Measurements from ENCODE around the gene WASHC4.
"Not testable (repeated sequence)": the region's sequence is repeated elsewhere in the genome, so short reads cannot be mapped to it uniquely, and the experiment has no call there.

Gene WASHC4

DNA sequence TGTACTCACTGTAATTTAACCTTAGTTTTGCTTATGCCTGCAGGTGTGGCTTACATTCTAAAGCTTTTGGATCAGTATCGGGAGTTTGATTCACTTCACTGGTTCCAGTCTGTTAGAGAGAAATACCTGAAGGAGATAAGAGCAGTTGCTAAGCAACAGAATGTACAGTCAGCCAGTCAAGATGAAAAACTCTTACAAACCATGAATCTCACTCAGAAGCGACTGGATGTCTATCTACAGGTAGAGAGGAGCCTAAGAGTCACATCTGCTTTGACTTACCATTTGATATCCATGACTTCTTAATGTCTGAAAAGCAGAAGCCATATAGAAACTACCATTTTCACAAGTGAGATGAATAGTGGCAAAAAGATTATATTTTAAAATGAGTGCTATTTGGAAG lies 56.5 kb downstream of the WASHC4 start:
- DNase-seq (ENCODE audit: low read depth in 4 of 4, low spot score in 1 of 4): no peak

DNA sequence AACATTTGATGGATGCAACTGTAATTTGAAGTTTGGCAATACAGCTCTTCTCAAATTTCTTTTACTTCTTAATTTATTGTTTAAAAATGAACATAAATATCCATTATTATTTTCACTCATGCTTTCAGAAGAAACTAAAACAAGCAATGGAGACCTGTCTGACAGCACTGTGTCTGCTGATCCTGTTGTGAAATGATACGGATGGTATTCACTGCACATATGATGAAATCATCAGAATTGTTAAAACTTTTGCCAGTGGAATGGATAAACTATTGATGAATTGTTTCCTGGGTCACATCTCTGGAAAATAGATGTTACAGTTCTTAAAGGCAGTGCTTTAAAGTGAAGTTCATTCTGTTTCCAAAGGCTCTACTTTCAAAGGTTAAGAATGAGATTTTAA lies 59.2 kb downstream of the WASHC4 start:
- no peak for DNase-seq (ENCODE audit: low read depth in 4 of 4, low spot score in 1 of 4)

DNA sequence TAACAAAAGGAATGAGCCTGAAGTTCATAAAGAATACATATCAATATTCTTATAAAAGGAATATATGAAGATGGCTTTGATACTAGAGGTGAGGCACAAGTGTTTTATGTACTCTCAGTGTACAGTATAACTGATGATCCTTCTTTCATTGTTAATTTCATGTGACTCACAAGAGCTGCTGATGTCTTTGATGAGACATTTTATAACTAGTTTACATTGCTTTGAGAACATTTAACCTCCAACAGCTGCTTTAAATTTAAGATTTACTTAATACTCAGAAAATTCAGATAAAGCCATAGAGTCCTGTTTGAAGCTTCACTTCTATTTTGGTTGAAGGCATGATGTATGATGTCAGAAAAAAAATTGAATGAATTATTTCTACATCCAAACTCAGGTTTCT lies 59.8 kb downstream of the WASHC4 start:
- no peak for DNase-seq (ENCODE audit: low read depth in 4 of 4, low spot score in 1 of 4)

DNA sequence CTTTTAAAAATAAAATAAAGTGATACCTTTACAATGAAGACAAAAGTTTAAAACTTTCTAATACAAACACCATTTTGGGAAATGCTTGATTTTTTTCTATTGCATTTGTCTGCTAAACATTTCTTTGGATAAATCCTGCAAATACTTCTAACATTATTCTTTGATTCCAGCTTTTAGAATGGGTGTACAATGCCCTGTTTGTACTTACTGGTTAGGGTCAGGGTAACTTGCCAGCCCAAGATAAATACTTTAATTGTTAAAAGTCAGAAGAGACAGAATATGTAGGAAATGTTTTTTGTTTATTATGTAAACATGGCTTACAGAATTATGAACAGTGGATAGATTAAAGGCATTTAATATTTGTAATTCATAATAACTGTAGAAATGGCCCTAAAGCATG lies 60.5 kb downstream of the WASHC4 start:
- no peak for DNase-seq (ENCODE audit: low read depth in 4 of 4, low spot score in 1 of 4)

DNA sequence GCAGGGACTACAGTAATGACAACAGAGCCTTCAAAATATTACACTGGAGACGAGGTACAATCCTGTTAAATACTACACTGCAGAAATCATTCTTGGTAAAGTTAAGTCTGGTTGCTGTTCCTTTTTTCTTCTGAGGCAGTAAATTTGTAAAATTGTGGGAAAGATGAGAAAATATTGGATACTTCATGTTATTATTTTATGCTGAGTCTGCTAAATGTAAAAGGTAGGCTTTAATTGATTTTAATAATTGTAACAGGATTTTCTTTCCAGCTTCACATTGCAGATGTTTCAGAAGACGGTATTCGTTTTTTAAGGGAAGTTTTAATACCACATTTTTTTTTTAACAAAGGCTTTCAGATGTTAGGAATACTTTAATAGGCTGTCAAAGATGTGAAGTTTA lies 62.6 kb downstream of the WASHC4 start:
- DNase-seq (ENCODE audit: low read depth in 4 of 4, low spot score in 1 of 4): no peak

DNA sequence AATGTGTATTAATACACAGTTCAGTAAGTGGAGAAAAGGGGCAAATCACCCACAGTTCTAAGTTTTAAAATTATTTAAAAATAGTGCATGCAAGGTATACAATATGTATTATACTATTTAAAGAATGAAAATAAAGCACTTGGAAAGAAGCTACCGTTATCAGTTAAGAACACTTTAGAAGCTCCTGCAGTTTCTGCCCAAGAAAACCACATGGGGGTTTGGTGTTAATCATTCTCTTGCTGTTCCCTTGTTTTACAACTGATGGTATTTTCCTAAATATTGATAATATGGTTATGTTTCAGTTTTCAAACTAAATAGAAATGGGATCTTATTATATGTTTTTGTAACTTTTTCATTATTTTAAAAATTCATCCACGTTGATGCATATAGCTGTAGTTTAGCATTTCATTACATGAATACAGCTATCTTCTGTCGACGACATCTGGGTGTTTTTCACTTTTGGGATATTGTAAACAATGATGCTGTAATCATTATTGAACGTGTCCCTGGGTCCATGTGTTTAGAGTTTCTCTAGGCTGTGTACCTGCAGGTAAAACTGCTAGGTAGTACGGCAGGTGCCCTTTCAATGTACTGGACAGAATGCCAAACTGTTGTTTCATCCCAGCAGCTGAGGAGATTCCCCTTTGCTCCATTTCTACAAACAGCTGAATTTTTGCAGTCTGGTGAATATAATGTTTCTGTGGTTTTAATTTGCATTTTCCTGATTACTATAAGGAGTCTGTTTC lies 64.3 kb downstream of the WASHC4 start:
- DNase-seq (ENCODE audit: low read depth in 4 of 4, low spot score in 1 of 4): no peak

DNA sequence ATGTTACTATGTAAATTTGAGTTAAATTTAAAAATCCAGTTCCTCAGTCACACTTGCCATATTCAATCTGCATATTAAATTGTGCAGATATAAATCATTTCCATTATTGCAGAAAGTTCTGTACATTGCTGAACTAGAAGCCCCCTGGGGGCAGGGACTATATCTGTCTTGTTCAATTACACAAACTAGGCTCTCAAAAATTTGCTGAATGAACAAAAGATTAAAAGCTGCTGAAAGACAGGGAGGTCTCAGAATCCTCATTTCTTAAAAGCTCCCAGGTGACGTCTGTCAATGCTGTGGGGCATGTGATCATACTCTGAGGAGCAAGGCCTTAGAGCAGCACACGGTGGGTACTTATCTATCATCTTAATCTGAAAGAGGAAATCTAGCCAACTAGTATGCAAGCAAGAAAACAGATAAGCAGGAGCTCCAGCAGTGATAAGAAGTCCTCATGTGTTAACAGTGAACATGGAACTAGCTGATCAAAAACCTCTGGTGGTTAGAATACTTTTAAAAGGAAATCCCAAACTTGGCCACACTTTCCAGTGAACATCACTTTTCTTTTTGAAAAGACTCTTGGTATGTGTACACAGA lies 68.0 kb downstream of the WASHC4 start:
- no peak for DNase-seq (ENCODE audit: low read depth in 4 of 4, low spot score in 1 of 4)

DNA sequence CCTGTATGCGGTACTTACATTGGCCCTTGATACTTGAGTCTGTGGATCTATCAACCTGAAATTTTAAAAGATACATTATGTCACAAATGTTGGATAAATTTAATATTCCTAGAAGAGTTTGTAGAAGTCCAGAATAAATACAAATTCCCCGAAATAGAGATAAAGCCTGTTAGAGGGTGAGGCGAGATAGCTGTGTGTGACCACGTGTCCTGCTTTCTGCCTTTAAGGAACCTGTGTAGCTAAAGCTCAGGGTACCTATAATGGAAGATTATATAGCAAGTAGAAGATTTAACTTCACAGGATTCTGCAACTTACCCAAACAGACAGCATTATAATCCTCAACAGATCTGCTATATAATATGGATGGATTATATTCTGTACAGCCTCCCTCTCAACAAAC lies 69.7 kb downstream of the WASHC4 start:
- DNase-seq (ENCODE audit: low read depth in 4 of 4, low spot score in 1 of 4): no peak

DNA sequence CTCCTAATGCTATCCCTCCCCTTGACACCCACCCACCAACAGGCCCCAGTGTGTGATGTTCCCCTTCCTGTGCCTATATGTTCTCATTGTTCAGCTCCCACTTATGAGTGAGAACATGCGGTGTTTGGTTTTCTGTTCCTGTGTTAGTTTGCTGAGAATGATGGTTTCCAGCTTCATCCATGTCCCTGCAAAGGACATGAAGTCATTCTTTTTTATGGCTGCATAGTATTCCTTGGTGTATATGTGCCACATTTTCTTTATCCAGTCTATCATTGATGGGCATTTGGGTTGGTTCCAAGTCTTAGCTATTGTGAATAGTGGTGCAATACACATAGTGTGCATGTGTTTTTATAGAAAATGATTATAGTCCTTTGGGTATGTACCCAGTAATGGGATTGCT lies 71.6 kb downstream of the WASHC4 start:
- DNase-seq (ENCODE audit: low read depth in 4 of 4, low spot score in 1 of 4): not testable (repeated sequence)

DNA sequence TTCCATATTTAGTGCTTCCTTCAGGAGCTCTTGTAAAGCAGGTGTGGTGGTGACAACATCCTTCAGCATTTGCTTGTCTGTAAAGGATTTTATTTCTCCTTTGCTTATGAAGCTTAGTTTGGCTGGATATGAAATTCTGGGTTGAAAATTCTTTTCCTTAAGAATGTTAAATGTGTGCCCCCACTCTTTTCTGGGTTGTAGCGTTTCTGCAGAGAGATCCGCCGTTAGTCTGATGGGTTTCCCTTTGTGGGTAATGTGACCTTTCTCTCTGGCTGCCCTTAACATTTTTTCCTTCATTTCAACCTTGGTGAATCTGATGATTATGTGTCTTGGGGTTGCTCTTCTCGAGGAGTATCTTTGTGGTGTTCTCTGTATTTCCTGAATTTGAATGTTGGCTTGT lies 75.9 kb downstream of the WASHC4 start:
- DNase-seq (ENCODE audit: low read depth in 4 of 4, low spot score in 1 of 4): not testable (repeated sequence)

DNA sequence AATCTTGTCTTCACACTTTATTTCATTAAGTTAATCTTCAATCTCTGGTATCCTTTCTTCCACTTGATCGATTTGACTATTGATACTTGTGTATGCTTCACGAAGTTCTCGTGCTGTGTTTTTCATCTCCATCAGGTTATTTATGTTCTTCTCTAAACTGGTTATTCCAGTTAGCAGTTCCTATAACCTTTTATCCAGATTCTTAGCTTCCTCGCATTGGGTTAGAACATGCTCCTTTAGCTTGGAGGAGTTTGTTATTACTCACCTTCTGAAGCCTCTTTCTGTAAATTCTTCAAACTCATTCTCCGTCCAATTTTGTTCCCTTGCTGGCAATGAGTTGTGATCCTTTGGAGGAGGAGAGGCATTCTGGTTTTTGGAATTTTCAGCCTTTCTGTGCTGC lies 76.4 kb downstream of the WASHC4 start:
- DNase-seq (ENCODE audit: low read depth in 4 of 4, low spot score in 1 of 4): not testable (repeated sequence)

DNA sequence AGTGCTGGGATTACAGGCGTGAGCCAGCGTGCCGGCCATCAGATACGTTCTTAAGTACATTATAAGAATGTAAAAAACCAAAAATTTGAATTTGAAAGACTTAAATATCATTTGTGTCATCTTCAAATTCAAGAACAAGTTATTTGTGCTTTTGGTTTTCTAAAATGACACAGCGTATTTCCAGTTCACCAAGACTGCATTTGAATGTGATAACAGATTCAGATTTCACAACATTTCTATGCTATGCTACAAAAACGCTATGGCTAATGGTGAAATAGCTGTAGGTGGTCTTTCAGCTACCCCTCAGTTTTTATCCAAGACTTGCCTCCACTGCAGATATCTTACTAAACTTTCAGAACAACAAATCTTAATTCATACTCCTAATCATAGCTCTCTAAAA lies 81.8 kb downstream of the WASHC4 start:
- DNase-seq (ENCODE audit: low read depth in 4 of 4, low spot score in 1 of 4): no peak

DNA sequence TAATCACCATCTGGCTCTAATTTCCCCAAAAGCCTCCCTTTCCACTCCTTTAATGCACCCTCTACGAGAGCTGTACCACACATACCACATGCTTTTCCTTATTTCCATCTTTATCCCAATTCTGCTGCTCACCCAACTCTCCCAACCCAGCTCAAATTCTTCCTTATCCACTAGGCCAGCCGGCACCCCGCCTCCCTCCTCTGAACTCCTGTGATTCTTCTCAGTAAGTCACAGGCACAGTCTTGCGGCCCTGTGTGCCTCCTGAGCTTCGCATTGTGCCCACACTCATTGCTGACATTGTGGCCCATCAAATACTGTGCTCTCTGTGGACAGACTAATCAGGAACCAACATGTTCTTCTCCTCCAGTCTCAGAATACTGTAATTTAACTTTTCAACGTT lies 83.0 kb downstream of the WASHC4 start:
- no peak for DNase-seq (ENCODE audit: low read depth in 4 of 4, low spot score in 1 of 4)

DNA sequence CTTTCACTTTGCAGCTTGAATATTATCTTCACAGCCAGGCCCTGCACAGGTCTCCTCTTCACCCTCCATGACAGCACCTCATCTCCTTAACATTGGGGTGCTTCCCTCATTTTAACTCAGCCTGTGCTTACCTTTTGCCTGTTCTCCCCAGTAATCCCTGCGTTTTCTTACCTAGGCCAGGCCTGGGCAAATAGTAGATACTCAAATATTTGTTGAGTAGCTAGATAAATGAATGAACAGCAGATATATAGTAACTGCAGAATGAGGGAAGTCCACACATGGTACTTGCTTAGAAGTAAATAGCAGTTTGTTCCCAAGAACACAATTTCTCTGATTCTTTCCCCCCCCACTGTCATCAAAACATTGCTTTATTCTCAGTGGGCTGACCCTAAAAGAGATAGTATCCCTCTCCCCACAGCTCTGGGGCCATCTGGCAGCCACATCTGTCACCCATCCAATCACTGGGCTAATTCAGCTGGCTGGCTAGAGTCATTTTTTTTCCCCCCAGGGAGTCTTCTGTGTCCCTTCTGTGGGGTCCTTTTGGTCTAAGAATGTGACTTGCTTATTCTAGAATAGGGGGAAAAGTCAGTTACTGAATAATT lies 85.2 kb downstream of the WASHC4 start:
- no peak for DNase-seq (ENCODE audit: low read depth in 4 of 4, low spot score in 1 of 4)

DNA sequence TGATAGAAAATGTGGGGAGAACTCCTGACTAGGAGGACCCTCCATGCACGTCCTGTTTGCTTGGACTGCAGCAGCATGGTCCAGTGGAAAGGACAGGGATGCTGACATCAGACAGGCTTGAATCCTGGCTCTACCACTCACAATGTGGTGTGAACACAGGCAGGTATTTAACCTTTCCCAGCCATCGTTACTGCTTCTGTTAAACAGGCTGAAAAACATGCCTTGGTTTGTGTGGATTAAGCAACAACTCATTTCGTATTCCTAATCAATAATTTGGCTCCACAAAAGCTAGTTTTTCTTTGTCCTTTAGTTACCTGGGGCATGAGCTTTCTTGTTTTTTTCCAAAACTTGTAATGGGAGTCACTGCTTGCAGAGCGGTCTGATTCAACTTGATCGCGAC lies 87.4 kb downstream of the WASHC4 start:
- DNase-seq (ENCODE audit: low read depth in 4 of 4, low spot score in 1 of 4): no peak

DNA sequence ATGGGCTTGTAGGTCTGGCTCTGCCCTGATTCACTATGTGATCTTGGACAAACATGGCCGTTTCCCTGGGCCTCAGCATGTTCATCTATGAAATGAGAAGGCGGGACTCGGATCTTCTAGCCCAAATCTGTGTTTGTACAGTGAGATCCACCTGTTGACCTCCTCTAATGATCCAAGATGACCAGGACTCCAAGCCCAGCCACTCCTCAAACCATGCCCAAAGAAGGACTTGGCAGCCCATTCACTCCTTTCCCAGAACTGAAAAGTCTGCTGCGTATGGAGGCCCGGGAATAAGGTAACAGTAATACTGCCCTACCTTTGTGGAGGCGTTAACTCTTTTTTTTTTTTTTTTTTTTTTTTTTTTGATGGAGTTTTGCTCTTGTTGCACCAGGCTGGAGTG lies 88.6 kb downstream of the WASHC4 start:
- DNase-seq (ENCODE audit: low read depth in 4 of 4, low spot score in 1 of 4): no peak

DNA sequence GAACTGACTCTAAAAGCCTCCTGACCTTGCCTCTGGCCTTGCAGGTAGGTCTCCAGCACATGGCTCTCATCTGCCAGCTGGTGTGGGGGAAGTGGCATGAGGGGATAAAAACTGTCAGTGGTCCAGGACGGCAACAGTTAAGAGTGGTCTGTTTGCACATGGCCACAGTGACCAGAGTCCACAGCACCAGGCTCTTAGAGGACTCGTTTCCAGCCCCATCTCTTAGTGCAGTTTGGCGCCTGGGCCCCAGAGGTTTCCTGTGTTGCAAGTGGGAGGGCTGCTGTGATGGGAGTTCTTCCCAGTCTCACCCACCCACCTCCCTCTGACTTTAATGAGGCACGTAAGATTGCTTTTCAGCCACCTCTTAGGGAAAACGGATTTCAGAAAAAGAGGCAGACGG lies 91.4 kb downstream of the WASHC4 start:
- DNase-seq (ENCODE audit: low read depth in 4 of 4, low spot score in 1 of 4): no peak

DNA sequence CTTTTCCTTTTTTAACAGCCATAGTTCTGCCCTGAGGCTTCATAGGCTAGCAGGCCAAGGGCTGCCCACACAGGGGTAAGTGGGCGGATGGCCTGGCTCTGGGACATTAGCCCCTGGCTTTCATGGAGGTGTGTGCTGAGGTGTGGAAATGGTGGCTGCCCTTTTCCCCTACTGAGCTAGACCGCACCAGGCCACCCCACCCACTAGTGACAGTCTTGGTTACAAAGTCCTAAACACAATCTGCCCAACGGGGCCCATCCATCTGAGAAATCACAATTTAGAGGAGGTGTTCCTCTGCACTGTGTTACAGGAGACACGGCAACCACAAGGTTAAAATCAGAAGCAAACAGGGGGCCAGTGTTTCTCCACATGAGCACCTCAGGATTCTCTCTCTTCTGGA lies 92.9 kb downstream of the WASHC4 start:
- DNase-seq (ENCODE audit: low read depth in 4 of 4, low spot score in 1 of 4): no peak

DNA sequence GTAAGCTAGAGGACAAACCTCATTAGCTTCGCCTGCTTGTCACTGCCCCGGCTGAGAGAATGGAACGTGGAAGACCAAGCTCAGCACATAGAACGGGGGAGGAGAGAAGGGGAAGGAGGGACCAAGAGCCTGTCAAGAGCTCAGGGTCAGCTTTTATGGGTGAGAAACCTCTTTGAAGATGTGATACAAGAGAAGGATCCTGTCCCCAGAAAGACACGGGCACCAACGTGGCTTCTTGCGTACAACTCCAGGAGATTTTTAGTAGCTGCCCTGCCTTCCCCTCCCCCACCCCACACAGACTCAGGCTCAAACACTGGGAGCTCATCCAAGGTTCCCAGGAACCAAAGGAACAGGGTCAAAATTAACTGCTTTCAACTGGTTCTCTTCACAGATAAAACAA lies 93.8 kb downstream of the WASHC4 start:
- DNase-seq (ENCODE audit: low read depth in 4 of 4, low spot score in 1 of 4): no peak

DNA sequence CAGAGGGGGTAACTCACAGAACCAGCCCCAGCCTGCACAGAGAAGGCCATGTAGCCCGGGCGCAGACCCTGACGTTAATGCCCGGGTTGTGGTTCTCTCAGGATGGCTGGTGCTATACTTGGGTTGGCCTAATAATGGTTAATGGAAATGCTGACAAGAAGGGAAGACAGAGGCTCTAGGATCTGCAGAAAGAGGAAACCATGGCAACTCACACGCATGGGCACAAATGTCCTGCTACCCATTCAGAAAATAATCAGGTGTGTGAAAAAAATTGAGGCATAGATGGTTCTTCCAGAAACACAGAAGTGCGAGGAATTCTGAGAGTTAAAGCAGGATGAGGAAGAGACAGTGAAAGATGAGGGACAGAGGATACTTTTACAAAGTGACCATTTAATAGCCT lies 94.7 kb downstream of the WASHC4 start:
- no peak for DNase-seq (ENCODE audit: low read depth in 4 of 4, low spot score in 1 of 4)

DNA sequence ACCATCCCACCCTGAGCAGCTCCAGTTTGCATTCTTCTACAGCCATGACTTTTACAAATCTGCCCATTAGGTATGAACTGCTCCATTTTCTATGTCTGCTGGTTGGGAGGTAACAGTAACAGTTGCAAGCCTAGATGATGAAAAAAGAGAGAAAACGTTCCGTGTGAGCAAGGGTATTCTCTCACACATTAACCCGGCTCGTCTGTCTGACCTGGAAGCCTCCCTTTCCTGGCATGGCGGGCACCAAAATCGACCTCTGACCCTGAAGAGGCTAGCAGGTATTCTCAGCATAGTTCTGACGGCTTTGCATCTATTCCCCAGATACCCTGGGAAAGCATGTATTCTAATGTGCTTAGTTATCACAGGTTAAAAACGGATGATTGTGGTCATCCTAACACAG lies 96.6 kb downstream of the WASHC4 start:
- no peak for DNase-seq (ENCODE audit: low read depth in 4 of 4, low spot score in 1 of 4)

DNA sequence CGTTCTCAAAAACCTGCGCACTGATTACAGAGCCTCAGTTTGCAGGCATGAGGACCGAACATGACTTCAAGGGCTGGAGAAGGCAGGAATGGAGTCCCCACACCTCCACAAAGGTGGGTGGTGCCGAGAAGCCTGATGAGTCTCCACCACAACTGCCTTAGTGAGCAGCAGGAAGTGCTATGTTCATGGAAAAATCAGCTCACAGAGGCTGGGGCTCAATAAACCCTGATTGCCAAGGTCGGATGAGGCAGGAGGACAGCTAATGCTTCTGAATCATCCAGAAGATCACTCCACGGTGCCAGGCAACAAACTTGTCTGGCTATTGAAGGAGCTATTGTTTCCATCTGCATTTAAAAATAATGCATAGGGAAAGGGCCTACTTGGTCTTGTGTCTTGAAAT lies 97.4 kb downstream of the WASHC4 start:
- peak in 2 of 4 experiments; percentile 1 to 20 for DNase-seq (ENCODE audit: low read depth in 4 of 4, low spot score in 1 of 4)
